Tibial artery (tissue), 4 donors: ENCODE measurements around the gene PRKG1.

Source experiments
- DNase-seq, 2 donors: peaks; one replicate each; pipeline ENCODE4 v3.0.0-alpha.2; 2019
- H3K27ac ChIP-seq, 2 donors: fragments of 200-600 bp; sonication (generic) in 1 of 2; 1 replicate in 1 of 2; 2 replicates in 1 of 2; pipeline ENCODE4 v1.5.1; 2018 to 2019; ENCODE audit warnings: mild to moderate bottlenecking in 1 of 2
- H3K27me3 ChIP-seq, 2 donors: fragments of 200-600 bp; sonication (generic) in 1 of 2; one replicate each; pipeline versions ENCODE4 v1.5.1 to v1.6.0; 2016 to 2019
- H3K36me3 ChIP-seq, 3 donors: fragments of 200-600 bp; sonication (generic) in 2 of 3; one replicate each; pipeline ENCODE4 v1.5.1; 2016 to 2019; ENCODE audit warnings: mild to moderate bottlenecking in 2 of 3
- H3K4me1 ChIP-seq, 4 donors: fragments of 200-600 bp; sonication (generic) in 2 of 4; 1 replicate in 3 of 4; 2 replicates in 1 of 4; pipeline ENCODE4 v1.5.1; 2016 to 2019
- H3K4me3 ChIP-seq, 2 donors: fragments of 200-600 bp; sonication (generic) in 1 of 2; 1 replicate in 1 of 2; 2 replicates in 1 of 2; pipeline ENCODE4 v1.5.1; 2018 to 2019; ENCODE audit warnings: mild to moderate bottlenecking in 2 of 2
- H3K9me3 ChIP-seq, 3 donors: fragments of 200-600 bp; sonication (generic) in 1 of 3; one replicate each; pipeline ENCODE4 v1.5.1; 2016 to 2019
- CTCF ChIP-seq, 2 experiments: fragments of 200-600 bp in 1 of 2; fragments of 450-650 bp in 1 of 2; IDR thresholded peaks; one replicate each; pipeline ENCODE4 v1.5.1; 2017 to 2019; ENCODE audit warnings: antibody characterized with exemption in 2 of 2, mild to moderate bottlenecking in 1 of 2, moderate library complexity in 1 of 2
- intact Hi-C: fragments of 100-400 bp; cut with DNase I; formaldehyde crosslinking; loops from one replicate; pipeline ENCODE4 v1.15.0; 2023; ENCODE audit warnings: low total_unique reads

Gene PRKG1

GRCh38 chr10:51643734-51644133 lies 569.4 kb downstream of the PRKG1 start:
- no peak for DNase-seq
- Histone ChIP-seq H3K36me3 (no peaks in the 10 kb centered on the region), H3K4me1 (peaks cover 0 to 57% (median 12%) of the 10 kb centered on the region in 4 donors), H3K27ac (peak overlapping the region; percentile 14 to 30), H3K4me3 (no peak overlapping the region), H3K9me3 (no peaks in the 10 kb centered on the region), H3K27me3 (no peaks in the 10 kb centered on the region)
- TF ChIP-seq CTCF (IDR thresholded peaks at IDR 0.05): no peak
- intact Hi-C loops: no loop called here

GRCh38 chr10:51649064-51649463 lies 574.8 kb downstream of the PRKG1 start:
- TF ChIP-seq CTCF (IDR thresholded peaks at IDR 0.05): no peak
- H3K36me3 ChIP-seq: no peaks in the 10 kb centered on the region
- no peaks in the 10 kb centered on the region for H3K9me3 ChIP-seq
- intact Hi-C loops: no loop called here
- H3K27me3 ChIP-seq: no peaks in the 10 kb centered on the region
- DNase-seq: no peak
- H3K4me3 ChIP-seq: no peak overlapping the region
- no peak overlapping the region for H3K27ac ChIP-seq
- H3K4me1 ChIP-seq: peaks cover 0 to 30% (median 8%) of the 10 kb centered on the region in 4 donors

- no peak for TF ChIP-seq CTCF (IDR thresholded peaks at IDR 0.05)
- H3K4me1 ChIP-seq: peaks cover 0 to 41% (median 16%) of the 10 kb centered on the region in 4 donors
- intact Hi-C loops: no loop called here
Observed at GRCh38 chr10:51651063-51651462, 576.8 kb downstream of the PRKG1 start.

GRCh38 chr10:51653025-51653424 lies 578.7 kb downstream of the PRKG1 start:
- no peak for TF ChIP-seq CTCF (IDR thresholded peaks at IDR 0.05)
- intact Hi-C loops: no loop called here
- Histone ChIP-seq H3K4me3 (no peak overlapping the region), H3K27me3 (no peaks in the 10 kb centered on the region), H3K9me3 (no peaks in the 10 kb centered on the region), H3K27ac (peak overlapping the region; percentile 37 to 57), H3K36me3 (no peaks in the 10 kb centered on the region), H3K4me1 (peaks cover 0 to 59% (median 16%) of the 10 kb centered on the region in 4 donors)
- no peak for DNase-seq

More at GRCh38 chr10:51651063-51651462, 576.8 kb downstream of the PRKG1 start:
- no peak for DNase-seq
- Histone ChIP-seq H3K9me3 (no peaks in the 10 kb centered on the region), H3K27ac (no peak overlapping the region), H3K4me3 (no peak overlapping the region), H3K27me3 (no peaks in the 10 kb centered on the region), H3K36me3 (no peaks in the 10 kb centered on the region)

- intact Hi-C loops: no loop called here
- DNase-seq: no peak
- Histone ChIP-seq H3K36me3 (no peaks in the 10 kb centered on the region), H3K27ac (no peak overlapping the region), H3K4me3 (no peak overlapping the region), H3K27me3 (no peaks in the 10 kb centered on the region), H3K4me1 (peaks cover 0 to 62% (median 16%) of the 10 kb centered on the region in 4 donors), H3K9me3 (no peaks in the 10 kb centered on the region)
- TF ChIP-seq CTCF (IDR thresholded peaks at IDR 0.05): no peak
Observed at GRCh38 chr10:51654918-51655317, 580.6 kb downstream of the PRKG1 start.

GRCh38 chr10:51656503-51656902 lies 582.2 kb downstream of the PRKG1 start:
- no peak for DNase-seq
- intact Hi-C loops: no loop called here
- TF ChIP-seq CTCF (IDR thresholded peaks at IDR 0.05): no peak
- Histone ChIP-seq H3K4me1 (peaks cover 0 to 62% (median 16%) of the 10 kb centered on the region in 4 donors), H3K4me3 (no peak overlapping the region), H3K27ac (no peak overlapping the region), H3K27me3 (no peaks in the 10 kb centered on the region), H3K9me3 (no peaks in the 10 kb centered on the region), H3K36me3 (no peaks in the 10 kb centered on the region)
